ENCODE results near the gene LSM2. TPM values are rescaled to one million over a fixed set of nuclear protein-coding genes. Genes with fewer than 3 reads are reported as not detected.
A peak's percentile ranks its signal among the peaks of the same experiment; 100 is the strongest.

The LSM2 gene
- polyA plus RNA-seq, 1 donor (not counting 4 experiments of a cell fraction or from before 2014, with no cell fraction given): 46.5 TPM

GRCh38 chr6:31831350-31832215, 24.8 kb upstream of the LSM2 start:
- Histone ChIP-seq H3K79me2 (ENCODE audit: control insufficient read depth, insufficient read depth, low read length) (peaks cover 45% of the 10 kb centered on the region), H4K20me1 (ENCODE audit: control insufficient read depth, extremely low read depth, insufficient read depth, low read length) (peaks cover 12% of the 10 kb centered on the region), H3K27me3 (ENCODE audit: control insufficient read depth, extremely low read depth, insufficient read depth, low read length) (no peaks in the 10 kb centered on the region), H3K4me3 (ENCODE audit: control insufficient read depth in 2 of 3, extremely low read depth in 1 of 3, insufficient read depth in 2 of 3, low read depth in 1 of 3, low read length in 3 of 3) (peak overlapping the region; percentile 51 to 89 (median 74)), H3K4me2 (ENCODE audit: control insufficient read depth, extremely low read depth, insufficient read depth, low read depth, low read length) (peak overlapping the region; percentile 84), H3K36me3 (ENCODE audit: control insufficient read depth in 2 of 2, extremely low read depth in 1 of 2, insufficient read depth in 2 of 2, low read length in 2 of 2) (peaks cover 0 to 7% of the 10 kb centered on the region in 2 experiments), H2AFZ (ENCODE audit: control insufficient read depth, low read length) (no peak overlapping the region), H3K4me1 (ENCODE audit: control insufficient read depth, extremely low read depth, insufficient read depth, low read length) (peaks cover 12% of the 10 kb centered on the region), H3K27ac (ENCODE audit: control insufficient read depth, insufficient read depth, low read length) (peak overlapping the region; percentile 0), H3K9ac (ENCODE audit: control insufficient read depth, extremely low read depth, insufficient read depth, low read length) (peak overlapping the region; percentile 62), H3K9me1 (ENCODE audit: control insufficient read depth, extremely low read depth, insufficient read depth, low read length) (no peaks in the 10 kb centered on the region), H3K9me3 (ENCODE audit: control insufficient read depth, low read depth, low read length) (no peaks in the 10 kb centered on the region)
- FAIRE-seq (no peak), DNase-seq (ENCODE audit: low read depth, low spot score) (no peak)
- dilution Hi-C loops (cut with MboI; ENCODE audit: extremely low pct_ligation_motif_present, low sequenced_read_pairs): no loop called here
- TF ChIP-seq EZH2 (IDR thresholded peaks at IDR 0.05; ENCODE audit: low read length) (no peak), CTCF (optimal IDR thresholded peaks at IDR 0.05 in 1 of 3, IDR thresholded peaks at IDR 0.05 in 1 of 3, conservative IDR thresholded peaks at IDR 0.05 in 1 of 3; ENCODE audit: extremely low read depth in 1 of 3, insufficient read depth in 2 of 3, low read length in 3 of 3) (no peak)

GRCh38 chr6:31830886-31831335, 24.1 kb upstream of the LSM2 start:
- Histone ChIP-seq H3K4me1 (ENCODE audit: control insufficient read depth, extremely low read depth, insufficient read depth, low read length) (peaks cover 18% of the 10 kb centered on the region), H3K4me3 (ENCODE audit: control insufficient read depth in 2 of 3, extremely low read depth in 1 of 3, insufficient read depth in 2 of 3, low read depth in 1 of 3, low read length in 3 of 3) (peak overlapping the region; percentile 74 to 97 (median 89)), H3K9ac (ENCODE audit: control insufficient read depth, extremely low read depth, insufficient read depth, low read length) (peak overlapping the region; percentile 62), H2AFZ (ENCODE audit: control insufficient read depth, low read length) (no peak overlapping the region), H3K79me2 (ENCODE audit: control insufficient read depth, insufficient read depth, low read length) (peaks cover 38% of the 10 kb centered on the region), H3K36me3 (ENCODE audit: control insufficient read depth in 2 of 2, extremely low read depth in 1 of 2, insufficient read depth in 2 of 2, low read length in 2 of 2) (peaks cover 0 to under 1% of the 10 kb centered on the region in 2 experiments), H3K4me2 (ENCODE audit: control insufficient read depth, extremely low read depth, insufficient read depth, low read depth, low read length) (peak overlapping the region; percentile 84), H3K27me3 (ENCODE audit: control insufficient read depth, extremely low read depth, insufficient read depth, low read length) (no peaks in the 10 kb centered on the region), H3K9me1 (ENCODE audit: control insufficient read depth, extremely low read depth, insufficient read depth, low read length) (no peaks in the 10 kb centered on the region), H3K27ac (ENCODE audit: control insufficient read depth, insufficient read depth, low read length) (peak overlapping the region; percentile 50), H3K9me3 (ENCODE audit: control insufficient read depth, low read depth, low read length) (no peaks in the 10 kb centered on the region), H4K20me1 (ENCODE audit: control insufficient read depth, extremely low read depth, insufficient read depth, low read length) (peaks cover 5% of the 10 kb centered on the region)
- no peak for FAIRE-seq
- dilution Hi-C loops (cut with MboI; ENCODE audit: extremely low pct_ligation_motif_present, low sequenced_read_pairs): no loop called here
- no peak for TF ChIP-seq EZH2 (IDR thresholded peaks at IDR 0.05; ENCODE audit: low read length)
- no peak for TF ChIP-seq CTCF (optimal IDR thresholded peaks at IDR 0.05 in 1 of 3, IDR thresholded peaks at IDR 0.05 in 1 of 3, conservative IDR thresholded peaks at IDR 0.05 in 1 of 3; ENCODE audit: extremely low read depth in 1 of 3, insufficient read depth in 2 of 3, low read length in 3 of 3)
- DNase-seq (ENCODE audit: low read depth, low spot score): no peak
